GM12891 (cell line): ENCODE results near the gene CCDC70.

ENCODE experiments used
- PAX5 ChIP-seq: IDR thresholded peaks from 2 replicates; pipeline ENCODE4 v1.6.1; 2011; ENCODE audit warnings: low read length, moderate library complexity, mild to moderate bottlenecking; ENCODE audit not compliant: insufficient read depth, severe bottlenecking
- POLR2A ChIP-seq: IDR thresholded peaks from 2 replicates; pipeline ENCODE4 v1.6.1; 2011; ENCODE audit warnings: low read depth, low read length, control low read depth
- POLR2AphosphoS5 ChIP-seq: IDR thresholded peaks from 2 replicates; pipeline ENCODE4 v1.6.1; 2011; ENCODE audit warnings: low read depth, low read length, control low read depth
- POU2F2 ChIP-seq: IDR thresholded peaks from 2 replicates; pipeline ENCODE4 v1.6.1; 2011; ENCODE audit warnings: low read depth, mild to moderate bottlenecking, control low read depth, low read length, moderate library complexity
- SPI1 ChIP-seq: IDR thresholded peaks from 2 replicates; pipeline ENCODE4 v1.6.1; 2011; ENCODE audit warnings: low read depth, low read length, control low read depth
- TAF1 ChIP-seq: IDR thresholded peaks from 2 replicates; pipeline ENCODE4 v1.6.1; 2011; ENCODE audit warnings: low read depth, low read length, control low read depth

GRCh38 chr13:51827254-51827653, 34.5 kb upstream of the CCDC70 start:
- TF ChIP-seq POLR2A (no peak), TAF1 (no peak), SPI1 (no peak), POLR2AphosphoS5 (no peak), POU2F2 (no peak), PAX5 (no peak)
